K562 (cell line): Measurements from ENCODE around the gene SEL1L. TPM values are rescaled to one million over a fixed set of nuclear protein-coding genes. Genes with fewer than 3 reads are reported as not detected.

Source experiments
- ATAC-seq: fragments of 200-7000 bp; cut with Tn5 transposase; 3 replicates; pipeline ENCODE4 v1.9.1; 2020; ENCODE audit warnings: moderate library complexity
- BruUV-seq: library from RNA; stranded (reverse); fragments of 400-500 nt; replicated peaks from 2 replicates; lab custom pipeline; 2021; lab: Mats Ljungman, UMichigan
- CTCF ChIA-PET: fragments of 300-600 bp; formaldehyde crosslinking; extraction: SDS; loops from one replicate; lab custom pipeline; 2021; ENCODE audit warnings: low intra/inter-chr PET ratio; lab: Yijun Ruan, JAX
- POLR2A ChIA-PET: fragments of 300-600, 350-650 bp; sonication (Branson Sonifier 250); formaldehyde crosslinking; extraction: SDS; loops from one replicate; lab custom pipeline; 2021; ENCODE audit warnings: antibody characterized with exemption, inconsistent platforms; lab: Yijun Ruan, JAX
- DNase-seq, 4 experiments: peaks; one replicate each; pipeline versions ENCODE4 v3.0.0 to v3.0.0-alpha.2; 2011 to 2018; ENCODE audit warnings: low spot score in 3 of 4, mixed read lengths in 3 of 4; ENCODE audit errors: extremely low read depth in 1 of 4
- FAIRE-seq: peaks from 2 replicates; lab custom pipeline; 2011; peaks lifted over from hg19 to GRCh38; lab: Jason Lieb, UNC
- H2AFZ ChIP-seq: 2 replicates; pipeline ENCODE4 v1.6.0; 2011; ENCODE audit warnings: low read depth, low read length, control low read depth, inconsistent platforms
- H3K27ac ChIP-seq: fragments of 200-600 bp; 3 replicates; pipeline ENCODE4 v1.8.0; 2011; ENCODE audit warnings: low read depth, mild to moderate bottlenecking, control low read depth, inconsistent platforms, low read length, moderate library complexity, mixed read lengths; ENCODE audit errors: extremely low read depth
- H3K27me3 ChIP-seq, 2 experiments: fragments of 300-600 bp in 1 of 2; 2 replicates in 1 of 2; 3 replicates in 1 of 2; pipeline versions ENCODE4 v1.6.0 to v1.8.0; 2011; ENCODE audit warnings: inconsistent platforms in 2 of 2, low read length in 2 of 2, mild to moderate bottlenecking in 1 of 2, mixed read lengths in 1 of 2, moderate library complexity in 1 of 2; ENCODE audit not compliant: control insufficient read depth in 2 of 2, insufficient read depth in 2 of 2
- H3K36me3 ChIP-seq: fragments of 300-600 bp; 3 replicates; pipeline ENCODE4 v1.8.0; 2011; ENCODE audit warnings: mild to moderate bottlenecking, low read length, inconsistent platforms; ENCODE audit not compliant: control insufficient read depth, insufficient read depth
- H3K4me1 ChIP-seq, 2 experiments: fragments of 200-600 bp in 1 of 2; replicated peaks in 1 of 2; 2 replicates in 1 of 2; 3 replicates in 1 of 2; pipeline versions ENCODE4 v1.5.1 to v1.8.0; 2011; ENCODE audit warnings: inconsistent platforms in 2 of 2, low read length in 2 of 2, mild to moderate bottlenecking in 1 of 2, mixed read lengths in 1 of 2, moderate library complexity in 1 of 2; ENCODE audit not compliant: control insufficient read depth in 2 of 2, insufficient read depth in 2 of 2
- H3K4me2 ChIP-seq: 2 replicates; pipeline ENCODE4 v1.6.1; 2011; ENCODE audit warnings: low read length, control low read depth, inconsistent platforms, mixed read lengths; ENCODE audit not compliant: insufficient read depth
- H3K4me3 ChIP-seq: fragments of 200-600 bp; sonication (generic), shearing (Covaris generic); 2 replicates; pipeline ENCODE4 v1.5.1; 2016; ENCODE audit warnings: control low read depth, inconsistent platforms
- H3K79me2 ChIP-seq: fragments of 200-600 bp; 3 replicates; pipeline ENCODE4 v1.8.0; 2011; ENCODE audit warnings: low read length, inconsistent platforms; ENCODE audit not compliant: control insufficient read depth, insufficient read depth
- H3K9ac ChIP-seq, 2 experiments: 2 replicates each; pipeline versions ENCODE4 v1.6.0 to v1.6.1; 2011; ENCODE audit warnings: low read depth in 2 of 2, low read length in 2 of 2, control low read depth in 1 of 2, inconsistent platforms in 1 of 2, mild to moderate bottlenecking in 1 of 2, mixed read lengths in 1 of 2; ENCODE audit not compliant: insufficient read depth in 1 of 2
- H3K9me1 ChIP-seq: one replicate; pipeline ENCODE4 v1.6.0; 2011; ENCODE audit warnings: inconsistent platforms, mild to moderate bottlenecking, low read length, moderate library complexity; ENCODE audit not compliant: control insufficient read depth, insufficient read depth
- H3K9me3 ChIP-seq: replicated peaks from 2 replicates; pipeline ENCODE4 v1.5.1; 2011; ENCODE audit warnings: low read depth, low read length, inconsistent platforms; ENCODE audit not compliant: control insufficient read depth, insufficient read depth
- H4K20me1 ChIP-seq: replicated peaks from 2 replicates; pipeline ENCODE4 v1.6.1; 2011; ENCODE audit warnings: low read length, inconsistent platforms, mixed read lengths; ENCODE audit not compliant: control insufficient read depth, insufficient read depth
- ATF3 ChIP-seq, 2 experiments: fragments of 450-650 bp in 1 of 2; sonication (generic) in 1 of 2; formaldehyde crosslinking in 1 of 2; IDR thresholded peaks in 1 of 2; conservative IDR thresholded peaks in 1 of 2; 2 replicates each; pipeline versions ENCODE4 v1.6.1 to v1.8.1; 2016 to 2023; ENCODE audit warnings: mild to moderate bottlenecking in 2 of 2, moderate library complexity in 2 of 2, inconsistent platforms in 1 of 2, missing genetic modification reagents in 1 of 2
- CC2D1A ChIP-seq: fragments of 450-650 bp; IDR thresholded peaks from 2 replicates; pipeline ENCODE4 v1.6.1; 2017; ENCODE audit warnings: mild to moderate bottlenecking
- HEY1 ChIP-seq: fragments of 250-450 bp; sonication (Bioruptor Pico); IDR thresholded peaks from 2 replicates; pipeline ENCODE4 v1.5.0; 2020; ENCODE audit warnings: mild to moderate bottlenecking, moderate library complexity, borderline replicate concordance
- JUNB ChIP-seq: fragments of 450-650 bp; formaldehyde crosslinking; conservative IDR thresholded peaks from 2 replicates; pipeline ENCODE4 v1.4.0; 2020; ENCODE audit warnings: mild to moderate bottlenecking
- KHSRP ChIP-seq: fragments of 450-650 bp; IDR thresholded peaks from 2 replicates; pipeline ENCODE4 v1.6.1; 2017
- KLF1 ChIP-seq: fragments of 450-650 bp; IDR thresholded peaks from 2 replicates; pipeline ENCODE4 v1.6.1; 2016; ENCODE audit warnings: missing genetic modification characterization, missing compliant biosample characterization
- MEIS2 ChIP-seq: fragments of 450-650 bp; IDR thresholded peaks from 2 replicates; pipeline ENCODE4 v1.6.1; 2014; ENCODE audit warnings: mild to moderate bottlenecking; ENCODE audit not compliant: partially characterized antibody
- MLLT1 ChIP-seq, 2 experiments: fragments of 450-650 bp; IDR thresholded peaks; 2 replicates each; pipeline ENCODE4 v1.6.1; 2016
- MTA1 ChIP-seq: fragments of 450-650 bp; IDR thresholded peaks from 2 replicates; pipeline ENCODE4 v1.6.1; 2017; ENCODE audit warnings: borderline replicate concordance
- RBM22 ChIP-seq: fragments of 200-400 bp; formaldehyde crosslinking; IDR thresholded peaks from 2 replicates; pipeline ENCODE4 v1.6.1; 2018; ENCODE audit warnings: low read length, low read depth; ENCODE audit not compliant: poor library complexity, severe bottlenecking
- RCOR1 ChIP-seq, 2 experiments: IDR thresholded peaks; 2 replicates each; pipeline ENCODE4 v1.6.1; 2012; ENCODE audit warnings: low read depth in 2 of 2, low read length in 2 of 2, borderline replicate concordance in 1 of 2, improper control_type of control experiment in 1 of 2
- SETDB1 ChIP-seq: IDR thresholded peaks from one replicate; pipeline ENCODE4 v1.6.1; 2012; ENCODE audit warnings: low read length, control low read depth, inconsistent platforms
- SLC30A9 ChIP-seq: fragments of 250-450 bp; sonication (Bioruptor Pico); IDR thresholded peaks from 2 replicates; pipeline ENCODE4 v1.8.0; 2022; ENCODE audit warnings: mild to moderate bottlenecking, moderate library complexity
- STAT5A ChIP-seq: IDR thresholded peaks from 2 replicates; pipeline ENCODE4 v1.6.1; 2012; ENCODE audit warnings: low read length, inconsistent platforms, borderline replicate concordance
- TRIM24 ChIP-seq, 2 experiments: fragments of 450-650 bp; IDR thresholded peaks; 2 replicates each; pipeline ENCODE4 v1.6.1; 2016
- ZBTB33 ChIP-seq: sonication (generic); formaldehyde crosslinking; IDR thresholded peaks from 2 replicates; pipeline ENCODE4 v1.8.1; 2023; ENCODE audit warnings: mild to moderate bottlenecking, missing genetic modification reagents
- ZNF408 ChIP-seq: fragments of 250-450 bp; sonication (Bioruptor Pico); IDR thresholded peaks from 2 replicates; pipeline ENCODE4 v1.4.0; 2020; ENCODE audit warnings: low read depth, mild to moderate bottlenecking, moderate library complexity
- ZNF511 ChIP-seq: sonication (generic); formaldehyde crosslinking; IDR thresholded peaks from 2 replicates; pipeline ENCODE4 v1.8.0; 2022; ENCODE audit warnings: mild to moderate bottlenecking, missing genetic modification reagents
- ZNF551 ChIP-seq: fragments of 250-450 bp; sonication (Bioruptor Pico); IDR thresholded peaks from 2 replicates; pipeline ENCODE4 v1.5.0; 2021; ENCODE audit warnings: mild to moderate bottlenecking, moderate library complexity
- WGBS: fragments of 100-300 bp; shearing (Covaris generic); methylation state at CpG from one replicate; pipeline ENCODE4 v1.1.6; 2016; ENCODE audit warnings: low coverage, mixed read lengths; ENCODE audit not compliant: insufficient coverage; ENCODE audit errors: missing lambda C conversion rate; 5-methylcytosine and 5-hydroxymethylcytosine counted together
- in situ Hi-C: fragments of 300-500 bp; cut with MboI; formaldehyde crosslinking; loops from 4 replicates; pipeline ENCODE4 v1.15.0; 2018; ENCODE audit warnings: inconsistent platforms, mixed read lengths
- intact Hi-C: fragments of 100-400 bp; cut with micrococcal nuclease; formaldehyde crosslinking; loops from 2 replicates; pipeline ENCODE4 v1.14.2; 2022
- polyA plus RNA-seq, 8 experiments: library from polyadenylated mRNA; depleted of rRNA in 4 of 8; stranded (reverse) in 5 of 8; unstranded in 3 of 8; fragments of >200 nt; fragmentation: Nextera tagmentation in 2 of 8; fragmentation: Illumina TruSeq in 1 of 8; extraction: Ambion mirVana in 2 of 8; extraction: Trizol in 1 of 8; gene quantifications; 2 replicates each; pipeline versions ENCODE4 v1.2.1 to v1.2.3, GENCODE V29; 2011 to 2014; ENCODE audit warnings: inconsistent platforms in 1 of 8, missing spikeins in 1 of 8
- total RNA-seq, 7 experiments: library from RNA; depleted of rRNA in 6 of 7; stranded (reverse); fragments of >200 nt in 6 of 7; fragmentation: Illumina TruSeq in 2 of 7; extraction: Trizol in 2 of 7; gene quantifications; 2 replicates each; pipeline versions ENCODE4 v1.2.1 to v1.2.3, GENCODE V29; 2011 to 2021; ENCODE audit warnings: low replicate concordance in 1 of 7

The SEL1L gene
- total and polyA plus RNA-seq, 9 of the 15 experiments (the other 6 are each of a cell fraction or from before 2014, with no cell fraction given) = 7.7 to 21.1 (median 13.6) TPM

- H3K9me3 ChIP-seq = no peaks in the 10 kb centered on the region
- no peaks in the 10 kb centered on the region for H3K4me1 ChIP-seq
- H4K20me1 ChIP-seq = no peaks in the 10 kb centered on the region
- ChIA-PET CTCF (no interaction called here), POLR2A (no interaction called here)
- H3K79me2 ChIP-seq = no peaks in the 10 kb centered on the region
- BruUV-seq = no TSS peak
- H3K9me1 ChIP-seq = no peaks in the 10 kb centered on the region
- no peak for ATAC-seq
- no peak for DNase-seq
- no peak overlapping the region for H3K27ac ChIP-seq
- no peaks in the 10 kb centered on the region for H3K36me3 ChIP-seq
- under 1% methylated on average over 9 of the region's 10 CpGs for WGBS
- in situ Hi-C loops (no loop called here), intact Hi-C loops (no loop called here)
- H2AFZ ChIP-seq = no peak overlapping the region
- H3K9ac ChIP-seq = no peak overlapping the region
- H3K27me3 ChIP-seq = no peaks in the 10 kb centered on the region
- TF ChIP-seq MTA1 (no peak), RCOR1 (IDR thresholded peaks at IDR 0.05; ENCODE audit: borderline replicate concordance in 1 of 2, low read depth in 2 of 2, low read length in 2 of 2) (no peak), ZNF551 (CRISPR knock-in tag) (no peak), ZBTB33 (no peak), JUNB (CRISPR knock-in tag) (no peak), ATF3 (IDR thresholded peaks at IDR 0.05) (no peak), ATF3 (CRISPR knock-in tag; conservative IDR thresholded peaks at IDR 0.05) (no peak), KLF1 (tag) (no peak), ZNF511 (CRISPR knock-in tag) (no peak), STAT5A (no peak), KHSRP (no peak), ZNF408 (no peak), RBM22 (no peak), MEIS2 (no peak), MLLT1 (IDR thresholded peaks at IDR 0.05) (no peak), SLC30A9 (no peak), SETDB1 (no peak), TRIM24 (IDR thresholded peaks at IDR 0.05) (no peak), CC2D1A (no peak), HEY1 (no peak)
- TF ChIP-seq, all 486 proteins: peak for 0
- Histone ChIP-seq H3K4me3 (no peak overlapping the region), H3K4me2 (no peak overlapping the region)
- no peak for FAIRE-seq
These were observed 27.6 kb upstream of the SEL1L start for GRCh38 chr14:81561084-81561775.
